Subcutaneous adipose tissue (tissue), 4 donors: ENCODE measurements around the gene CHCHD10. TPM values are rescaled to one million over a fixed set of nuclear protein-coding genes. Genes with fewer than 3 reads are reported as not detected.

Source experiments
- total RNA-seq, 4 donors: library from RNA; depleted of rRNA; stranded (reverse); fragments of >200 nt; gene quantifications; one replicate each; pipeline ENCODE4 v1.1.0, GENCODE V29; 2016
- TF ChIP-seq, protein P1 (sequence below): fragments of 450-650 bp; IDR thresholded peaks from one replicate; pipeline ENCODE4 v1.5.1; 2016; ENCODE audit warnings: low read depth, mild to moderate bottlenecking, control low read depth, antibody characterized with exemption, moderate library complexity

CHCHD10 gene
- total RNA-seq, 4 donors from 2014 or later, result 9.3 to 84.6 (median 26.6) TPM

DNA sequence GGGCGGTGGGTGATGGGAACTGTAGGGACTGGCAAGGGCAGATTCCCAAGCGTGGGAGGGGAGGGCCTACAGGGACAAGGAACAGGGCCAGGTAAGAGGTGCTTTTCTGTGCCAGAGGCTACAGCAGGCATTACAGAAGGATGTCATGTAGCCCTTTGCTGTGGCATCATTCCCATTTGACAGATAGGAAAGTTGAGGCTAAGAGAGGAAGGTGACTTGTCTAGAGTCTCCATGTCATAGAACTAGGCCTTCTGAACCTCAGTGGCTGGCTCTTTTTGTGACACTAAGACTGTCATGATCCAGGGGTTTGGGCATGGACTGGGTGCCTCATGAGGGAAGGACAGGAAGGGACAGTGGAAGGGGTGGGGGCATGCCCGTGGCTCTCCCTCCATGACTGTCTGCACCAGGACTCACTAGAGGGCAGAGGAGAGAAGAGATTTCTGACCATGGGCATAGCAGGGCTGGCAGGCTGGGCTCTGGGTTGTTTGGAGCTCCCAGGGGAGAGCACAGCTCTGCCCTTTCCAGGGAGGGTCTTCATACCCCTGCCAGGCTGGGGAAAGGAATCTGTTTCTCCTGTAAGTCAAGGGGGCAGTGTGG, 8.1 kb upstream of the CHCHD10 start:
- TF ChIP-seq, protein P1, sequence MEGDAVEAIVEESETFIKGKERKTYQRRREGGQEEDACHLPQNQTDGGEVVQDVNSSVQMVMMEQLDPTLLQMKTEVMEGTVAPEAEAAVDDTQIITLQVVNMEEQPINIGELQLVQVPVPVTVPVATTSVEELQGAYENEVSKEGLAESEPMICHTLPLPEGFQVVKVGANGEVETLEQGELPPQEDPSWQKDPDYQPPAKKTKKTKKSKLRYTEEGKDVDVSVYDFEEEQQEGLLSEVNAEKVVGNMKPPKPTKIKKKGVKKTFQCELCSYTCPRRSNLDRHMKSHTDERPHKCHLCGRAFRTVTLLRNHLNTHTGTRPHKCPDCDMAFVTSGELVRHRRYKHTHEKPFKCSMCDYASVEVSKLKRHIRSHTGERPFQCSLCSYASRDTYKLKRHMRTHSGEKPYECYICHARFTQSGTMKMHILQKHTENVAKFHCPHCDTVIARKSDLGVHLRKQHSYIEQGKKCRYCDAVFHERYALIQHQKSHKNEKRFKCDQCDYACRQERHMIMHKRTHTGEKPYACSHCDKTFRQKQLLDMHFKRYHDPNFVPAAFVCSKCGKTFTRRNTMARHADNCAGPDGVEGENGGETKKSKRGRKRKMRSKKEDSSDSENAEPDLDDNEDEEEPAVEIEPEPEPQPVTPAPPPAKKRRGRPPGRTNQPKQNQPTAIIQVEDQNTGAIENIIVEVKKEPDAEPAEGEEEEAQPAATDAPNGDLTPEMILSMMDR, result no peak

DNA sequence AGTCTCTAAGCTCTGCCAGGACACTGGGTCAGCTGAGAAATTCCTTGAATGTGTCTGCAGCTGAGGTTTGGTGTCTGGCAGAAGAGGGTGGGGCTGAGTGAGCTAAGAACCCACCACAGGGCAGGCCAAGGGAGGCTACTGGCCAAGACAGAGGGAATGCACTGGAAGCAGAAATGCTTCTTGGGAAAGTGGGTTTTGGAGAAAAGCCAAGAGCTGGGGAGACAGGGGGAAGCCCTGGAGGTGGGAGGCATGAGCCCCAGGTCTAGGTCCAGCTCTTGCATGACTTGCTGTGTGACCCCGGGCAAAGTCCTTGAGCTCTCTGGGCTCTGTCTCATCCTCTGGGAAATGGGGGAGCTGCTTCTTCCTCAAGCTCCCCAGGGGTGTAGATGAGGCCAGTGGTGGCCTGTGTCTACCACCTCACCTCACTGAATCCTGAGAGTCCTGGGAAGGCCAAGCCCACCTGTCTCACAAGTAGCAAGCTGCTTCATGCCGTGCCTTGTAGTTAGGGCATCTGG, 7.2 kb upstream of the CHCHD10 start:
- TF ChIP-seq, protein P1, result no peak

DNA sequence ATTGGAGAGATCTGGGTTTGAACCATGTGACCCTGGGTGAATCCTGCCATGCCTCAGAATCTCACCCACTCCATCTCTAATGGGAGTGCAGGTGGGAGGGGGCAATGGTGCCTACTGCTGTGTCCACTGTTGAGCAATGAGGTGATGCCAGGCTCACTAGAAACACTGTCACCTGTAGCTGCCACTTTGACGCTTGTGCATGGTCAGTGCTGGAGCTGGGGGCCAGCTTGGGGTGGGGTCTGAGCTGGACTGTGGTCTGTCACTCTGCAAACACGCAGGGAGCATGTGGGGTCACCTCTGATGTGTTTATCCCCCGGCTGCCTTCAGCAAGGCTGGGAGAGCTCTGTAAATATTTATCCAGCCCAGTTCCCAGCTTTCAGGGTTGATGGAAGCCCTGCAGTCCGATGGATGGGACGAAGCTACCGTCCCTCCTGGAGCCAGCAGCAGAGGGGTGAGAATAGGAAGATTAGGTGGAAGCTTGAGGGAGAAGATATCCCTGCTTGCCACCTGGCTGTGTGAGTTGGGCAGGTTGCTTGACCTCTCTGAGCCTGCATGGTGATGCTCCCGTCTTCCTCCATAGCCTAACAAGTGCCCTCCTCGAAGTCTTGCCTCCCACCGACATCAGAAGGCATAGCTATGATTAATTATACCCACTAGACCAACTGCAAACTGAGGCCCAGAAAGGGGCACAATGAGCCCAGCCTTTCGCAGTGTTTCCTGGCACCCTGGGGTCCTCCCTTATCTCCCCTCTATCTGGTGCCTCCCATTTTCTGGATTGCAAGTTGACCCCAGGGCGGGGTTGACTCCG, 6.5 kb upstream of the CHCHD10 start:
- TF ChIP-seq, protein P1, result no peak

DNA sequence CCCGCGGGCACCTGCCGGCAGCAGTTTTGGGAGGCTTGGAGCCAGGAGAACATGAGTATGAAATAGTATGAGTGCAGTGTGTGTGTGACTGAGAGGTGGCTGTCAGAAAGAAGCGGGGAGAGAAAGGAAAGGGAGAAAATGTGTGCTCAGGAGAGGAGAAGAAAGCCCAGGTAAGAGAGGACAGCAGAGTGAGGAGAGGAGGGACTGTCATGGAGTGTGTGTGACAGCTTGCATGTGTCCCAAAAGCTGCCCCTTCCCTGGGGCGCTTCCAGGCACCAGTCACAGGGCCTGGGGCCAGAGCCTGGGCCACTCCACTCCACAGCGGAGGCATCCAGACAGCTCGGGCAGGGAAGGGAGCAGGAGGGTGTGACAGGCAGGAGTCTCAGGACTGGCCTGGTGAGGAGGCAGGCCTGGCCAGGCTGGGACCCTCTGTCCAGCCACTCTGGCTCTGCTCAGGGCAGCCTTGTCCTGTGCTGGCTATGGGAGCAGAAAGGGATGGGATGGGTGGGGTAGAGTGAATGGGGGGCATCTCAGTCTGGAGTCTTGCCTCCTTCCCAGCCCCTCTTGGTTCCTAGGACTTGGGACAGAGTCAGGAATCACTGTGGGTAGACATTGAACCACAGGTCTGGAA, 5.8 kb upstream of the CHCHD10 start:
- TF ChIP-seq, protein P1, result no peak

DNA sequence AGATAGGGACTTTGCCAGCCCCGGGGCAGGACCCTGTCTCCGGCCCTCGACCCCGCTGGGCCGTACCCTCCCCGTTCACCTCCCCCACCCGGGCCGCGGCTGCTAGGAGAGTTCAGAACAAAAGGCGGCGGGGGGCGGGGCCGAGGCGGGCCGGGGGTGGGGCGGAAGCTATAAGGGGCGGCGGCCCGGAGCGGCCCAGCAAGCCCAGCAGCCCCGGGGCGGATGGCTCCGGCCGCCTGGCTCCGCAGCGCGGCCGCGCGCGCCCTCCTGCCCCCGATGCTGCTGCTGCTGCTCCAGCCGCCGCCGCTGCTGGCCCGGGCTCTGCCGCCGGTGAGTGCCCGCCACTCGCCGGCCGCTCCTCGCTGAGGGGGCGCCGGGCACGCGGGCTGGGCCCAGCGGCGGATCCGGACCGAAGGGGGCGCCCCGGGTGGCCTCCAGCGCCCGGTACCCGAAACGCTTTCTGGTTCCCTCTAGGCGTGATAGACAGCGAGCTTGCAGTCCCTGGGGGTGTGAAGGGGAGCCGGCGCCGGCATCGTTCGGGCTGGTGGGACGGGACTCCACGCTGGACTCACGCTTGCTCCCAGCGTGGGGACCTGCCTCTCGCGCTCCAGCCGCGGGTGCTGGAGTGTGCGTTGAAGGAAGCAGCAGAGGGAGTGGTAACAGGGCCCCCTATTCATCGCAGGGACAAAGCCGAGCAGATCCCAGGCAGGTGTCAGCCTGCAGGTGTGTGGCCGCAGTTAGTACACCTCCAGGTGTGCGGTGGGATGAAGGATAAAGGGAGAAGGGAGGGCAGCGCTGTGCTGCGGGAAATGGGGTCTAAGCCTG, 5.1 kb upstream of the CHCHD10 start, which contains the start of gene MMP11:
MMP11 (plus strand) TSS at position 201 of the 825 bp plus-strand sequence; CDS start at position 223, 22 bp downstream.
- TF ChIP-seq, protein P1, result no peak

DNA sequence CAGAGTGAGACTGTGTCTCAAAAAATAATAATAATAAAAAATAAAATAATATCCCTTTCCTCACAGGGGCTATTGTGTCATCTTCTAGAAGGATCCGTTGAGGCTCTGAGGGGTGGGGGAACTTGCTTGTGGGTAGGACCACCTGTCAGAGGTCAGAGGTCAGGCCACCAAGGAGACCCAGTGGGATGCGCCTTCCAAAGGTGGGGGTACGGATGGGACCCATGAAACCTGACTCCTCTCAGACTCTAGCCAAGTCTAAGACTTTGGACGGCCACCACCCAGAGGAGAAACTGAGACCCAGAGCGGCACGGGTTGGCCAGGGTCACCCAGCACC, 4.5 kb upstream of the CHCHD10 start:
- TF ChIP-seq, protein P1, result no peak
